ENCODE results near the gene NFKBIE.
A peak's percentile ranks its signal among the peaks of the same experiment; 100 is the strongest.

DNA sequence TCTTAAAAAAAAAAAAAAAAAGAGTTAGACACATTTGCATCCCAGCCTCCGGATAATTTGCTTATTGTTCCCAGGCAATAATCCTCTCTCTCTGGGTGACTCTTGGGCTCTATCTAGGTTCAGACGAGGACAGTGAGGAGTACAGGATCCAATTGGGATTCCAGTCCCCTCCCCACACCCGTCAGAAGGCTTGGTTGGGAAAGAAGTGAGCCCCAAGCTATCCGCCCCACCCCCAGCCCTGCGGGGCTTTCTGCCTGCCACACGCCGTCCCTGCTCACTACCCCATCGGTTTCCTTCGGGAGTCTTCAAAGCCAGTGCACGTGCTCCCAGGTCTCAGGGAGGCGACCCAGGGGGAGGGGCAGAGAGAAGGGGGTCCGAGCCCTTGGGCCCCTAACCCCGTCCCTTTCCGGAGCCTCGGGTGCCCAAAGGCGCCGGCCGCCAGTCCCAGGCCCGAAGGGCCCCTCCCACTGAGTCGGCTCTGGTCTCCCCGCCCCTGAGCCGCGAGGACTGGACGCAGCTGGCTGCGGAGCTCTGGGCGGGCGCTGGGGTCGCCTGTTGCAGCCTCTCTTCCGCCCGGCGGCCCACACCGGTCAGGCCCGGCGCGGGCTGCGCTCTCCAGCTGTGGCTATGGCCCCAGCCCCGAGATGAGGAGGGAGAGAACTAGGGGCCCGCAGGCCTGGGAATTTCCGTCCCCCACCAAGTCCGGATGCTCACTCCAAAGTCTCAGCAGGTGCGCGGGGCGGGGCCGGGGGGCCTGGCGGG, 46.1 kb downstream of the NFKBIE start:
- TF ChIP-seq, protein P1, sequence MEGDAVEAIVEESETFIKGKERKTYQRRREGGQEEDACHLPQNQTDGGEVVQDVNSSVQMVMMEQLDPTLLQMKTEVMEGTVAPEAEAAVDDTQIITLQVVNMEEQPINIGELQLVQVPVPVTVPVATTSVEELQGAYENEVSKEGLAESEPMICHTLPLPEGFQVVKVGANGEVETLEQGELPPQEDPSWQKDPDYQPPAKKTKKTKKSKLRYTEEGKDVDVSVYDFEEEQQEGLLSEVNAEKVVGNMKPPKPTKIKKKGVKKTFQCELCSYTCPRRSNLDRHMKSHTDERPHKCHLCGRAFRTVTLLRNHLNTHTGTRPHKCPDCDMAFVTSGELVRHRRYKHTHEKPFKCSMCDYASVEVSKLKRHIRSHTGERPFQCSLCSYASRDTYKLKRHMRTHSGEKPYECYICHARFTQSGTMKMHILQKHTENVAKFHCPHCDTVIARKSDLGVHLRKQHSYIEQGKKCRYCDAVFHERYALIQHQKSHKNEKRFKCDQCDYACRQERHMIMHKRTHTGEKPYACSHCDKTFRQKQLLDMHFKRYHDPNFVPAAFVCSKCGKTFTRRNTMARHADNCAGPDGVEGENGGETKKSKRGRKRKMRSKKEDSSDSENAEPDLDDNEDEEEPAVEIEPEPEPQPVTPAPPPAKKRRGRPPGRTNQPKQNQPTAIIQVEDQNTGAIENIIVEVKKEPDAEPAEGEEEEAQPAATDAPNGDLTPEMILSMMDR (conservative IDR thresholded peaks at IDR 0.05; ENCODE audit: low read depth in 2 of 2), result no peak
- TF ChIP-seq, protein P2, sequence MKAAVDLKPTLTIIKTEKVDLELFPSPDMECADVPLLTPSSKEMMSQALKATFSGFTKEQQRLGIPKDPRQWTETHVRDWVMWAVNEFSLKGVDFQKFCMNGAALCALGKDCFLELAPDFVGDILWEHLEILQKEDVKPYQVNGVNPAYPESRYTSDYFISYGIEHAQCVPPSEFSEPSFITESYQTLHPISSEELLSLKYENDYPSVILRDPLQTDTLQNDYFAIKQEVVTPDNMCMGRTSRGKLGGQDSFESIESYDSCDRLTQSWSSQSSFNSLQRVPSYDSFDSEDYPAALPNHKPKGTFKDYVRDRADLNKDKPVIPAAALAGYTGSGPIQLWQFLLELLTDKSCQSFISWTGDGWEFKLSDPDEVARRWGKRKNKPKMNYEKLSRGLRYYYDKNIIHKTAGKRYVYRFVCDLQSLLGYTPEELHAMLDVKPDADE (IDR thresholded peaks at IDR 0.05), result no peak
- TF ChIP-seq, protein P3, sequence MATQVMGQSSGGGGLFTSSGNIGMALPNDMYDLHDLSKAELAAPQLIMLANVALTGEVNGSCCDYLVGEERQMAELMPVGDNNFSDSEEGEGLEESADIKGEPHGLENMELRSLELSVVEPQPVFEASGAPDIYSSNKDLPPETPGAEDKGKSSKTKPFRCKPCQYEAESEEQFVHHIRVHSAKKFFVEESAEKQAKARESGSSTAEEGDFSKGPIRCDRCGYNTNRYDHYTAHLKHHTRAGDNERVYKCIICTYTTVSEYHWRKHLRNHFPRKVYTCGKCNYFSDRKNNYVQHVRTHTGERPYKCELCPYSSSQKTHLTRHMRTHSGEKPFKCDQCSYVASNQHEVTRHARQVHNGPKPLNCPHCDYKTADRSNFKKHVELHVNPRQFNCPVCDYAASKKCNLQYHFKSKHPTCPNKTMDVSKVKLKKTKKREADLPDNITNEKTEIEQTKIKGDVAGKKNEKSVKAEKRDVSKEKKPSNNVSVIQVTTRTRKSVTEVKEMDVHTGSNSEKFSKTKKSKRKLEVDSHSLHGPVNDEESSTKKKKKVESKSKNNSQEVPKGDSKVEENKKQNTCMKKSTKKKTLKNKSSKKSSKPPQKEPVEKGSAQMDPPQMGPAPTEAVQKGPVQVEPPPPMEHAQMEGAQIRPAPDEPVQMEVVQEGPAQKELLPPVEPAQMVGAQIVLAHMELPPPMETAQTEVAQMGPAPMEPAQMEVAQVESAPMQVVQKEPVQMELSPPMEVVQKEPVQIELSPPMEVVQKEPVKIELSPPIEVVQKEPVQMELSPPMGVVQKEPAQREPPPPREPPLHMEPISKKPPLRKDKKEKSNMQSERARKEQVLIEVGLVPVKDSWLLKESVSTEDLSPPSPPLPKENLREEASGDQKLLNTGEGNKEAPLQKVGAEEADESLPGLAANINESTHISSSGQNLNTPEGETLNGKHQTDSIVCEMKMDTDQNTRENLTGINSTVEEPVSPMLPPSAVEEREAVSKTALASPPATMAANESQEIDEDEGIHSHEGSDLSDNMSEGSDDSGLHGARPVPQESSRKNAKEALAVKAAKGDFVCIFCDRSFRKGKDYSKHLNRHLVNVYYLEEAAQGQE (IDR thresholded peaks at IDR 0.05; ENCODE audit: unreplicated experiment), result no peak
- TF ChIP-seq POLR2AphosphoS5 (IDR thresholded peaks at IDR 0.05; ENCODE audit: low read depth) (peak; percentile 61), ZNF331 (CRISPR knock-in tag; IDR thresholded peaks at IDR 0.05; ENCODE audit: low read depth) (no peak), CREB1 (CRISPR knock-in tag; IDR thresholded peaks at IDR 0.05; ENCODE audit: low read depth) (peak; percentile 30; the same call in 1 of the 2 replicates), ZNF114 (CRISPR knock-in tag; IDR thresholded peaks at IDR 0.05) (no peak), EZH2 (IDR thresholded peaks at IDR 0.05; ENCODE audit: low read depth, unreplicated experiment) (no peak)

All from GM23338 (cell line).